ENCODE results near the gene CLSTN2.

CLSTN2 gene

GRCh38 chr3:140468407-140468806, 533.4 kb downstream of the CLSTN2 start:
- no peak for DNase-seq

- no peak for DNase-seq
Observed at GRCh38 chr3:140469491-140469890, 534.5 kb downstream of the CLSTN2 start.

GRCh38 chr3:140470211-140470610, 535.2 kb downstream of the CLSTN2 start:
- no peak for DNase-seq

DNA sequence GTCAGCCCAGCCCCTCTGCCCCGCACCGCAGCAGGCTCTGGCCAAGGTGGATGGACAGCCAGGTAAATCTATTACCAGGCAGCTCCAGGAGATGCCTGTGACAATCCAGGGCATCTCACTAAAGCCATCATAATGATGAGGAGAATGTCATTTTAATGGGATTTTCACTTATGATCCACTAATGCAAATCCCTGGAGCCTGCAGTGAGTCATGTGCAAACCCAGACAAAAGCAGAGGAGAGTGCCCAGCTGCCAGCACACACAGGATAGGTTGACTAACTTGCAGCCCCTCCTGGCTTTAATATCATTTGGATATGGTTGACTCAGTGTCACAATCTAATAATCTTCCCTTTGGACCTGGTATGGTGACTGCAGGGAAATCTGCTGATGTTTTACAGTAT, 536.0 kb downstream of the CLSTN2 start:
- no peak for DNase-seq

- DNase-seq = no peak
Observed at GRCh38 chr3:140472306-140473020, 537.5 kb downstream of the CLSTN2 start.

GRCh38 chr3:140487566-140487965, 552.6 kb downstream of the CLSTN2 start:
- DNase-seq = no peak

DNA sequence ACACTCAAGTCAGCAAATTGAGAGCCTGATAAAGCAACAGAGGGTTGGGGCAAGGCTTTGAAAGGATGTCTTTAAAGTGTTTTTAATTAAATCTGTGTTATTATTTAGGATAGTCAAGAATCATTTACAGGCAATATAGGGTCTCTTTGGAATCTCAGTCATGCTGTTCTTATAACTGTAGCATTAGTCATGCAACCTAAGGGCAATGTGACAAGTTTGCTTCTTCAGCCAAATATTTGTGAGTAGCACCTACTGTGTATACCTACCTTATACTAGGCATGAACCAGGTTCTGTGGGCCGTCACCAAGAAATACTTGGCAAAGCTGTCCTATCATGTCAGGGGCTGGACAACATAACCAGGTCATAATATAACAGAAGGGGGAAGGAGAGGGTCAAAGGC, 558.3 kb downstream of the CLSTN2 start:
- DNase-seq = no peak

GRCh38 chr3:140494970-140495369, 560.0 kb downstream of the CLSTN2 start:
- no peak for DNase-seq

GRCh38 chr3:140497331-140497730, 562.3 kb downstream of the CLSTN2 start:
- DNase-seq = no peak

GRCh38 chr3:140499114-140499757, 564.3 kb downstream of the CLSTN2 start:
- DNase-seq = no peak

- no peak for DNase-seq
Observed at GRCh38 chr3:140500473-140500872, 565.5 kb downstream of the CLSTN2 start.

- DNase-seq = no peak
Observed at GRCh38 chr3:140501061-140501769, 566.2 kb downstream of the CLSTN2 start.

DNA sequence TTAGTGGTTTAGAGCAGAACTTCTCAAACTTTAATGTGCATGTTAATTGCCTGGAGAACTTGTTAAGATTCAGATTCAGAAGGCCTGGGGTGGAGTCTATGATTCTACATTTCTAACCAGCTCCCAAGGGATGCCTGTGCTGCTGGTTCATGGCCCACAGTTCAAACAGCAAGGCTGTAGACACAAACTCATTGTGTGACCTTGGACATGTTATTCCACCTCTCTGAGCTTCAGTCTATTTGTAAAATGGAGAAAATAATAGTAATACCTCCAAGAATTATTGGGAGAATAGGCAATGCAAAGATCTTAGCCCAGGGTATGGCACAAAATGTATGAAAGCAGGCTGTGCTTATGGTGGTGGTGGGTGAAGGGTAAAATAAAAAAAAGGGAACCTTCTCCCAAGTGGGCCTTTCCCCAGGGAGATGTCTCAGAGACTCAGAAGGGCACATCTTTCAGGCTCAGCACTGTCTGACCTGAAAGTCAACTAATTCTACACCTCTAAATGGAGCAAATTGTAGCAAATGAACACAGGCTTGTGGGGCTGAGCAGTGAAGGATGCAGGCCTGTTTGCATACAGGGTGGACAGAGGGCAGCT, 566.9 kb downstream of the CLSTN2 start:
- DNase-seq = no peak

GRCh38 chr3:140505213-140505612, 570.2 kb downstream of the CLSTN2 start:
- no peak for DNase-seq

GRCh38 chr3:140505876-140506275, 570.9 kb downstream of the CLSTN2 start:
- no peak for DNase-seq

GRCh38 chr3:140508550-140508949, 573.6 kb downstream of the CLSTN2 start:
- no peak for DNase-seq

- DNase-seq = no peak
Observed at GRCh38 chr3:140509534-140509933, 574.5 kb downstream of the CLSTN2 start.

GRCh38 chr3:140510303-140510861, 575.4 kb downstream of the CLSTN2 start:
- DNase-seq = no peak

- no peak for DNase-seq
Observed at GRCh38 chr3:140521751-140522445, 586.9 kb downstream of the CLSTN2 start.

- no peak for DNase-seq
Observed at GRCh38 chr3:140522653-140523380, 587.8 kb downstream of the CLSTN2 start.

DNA sequence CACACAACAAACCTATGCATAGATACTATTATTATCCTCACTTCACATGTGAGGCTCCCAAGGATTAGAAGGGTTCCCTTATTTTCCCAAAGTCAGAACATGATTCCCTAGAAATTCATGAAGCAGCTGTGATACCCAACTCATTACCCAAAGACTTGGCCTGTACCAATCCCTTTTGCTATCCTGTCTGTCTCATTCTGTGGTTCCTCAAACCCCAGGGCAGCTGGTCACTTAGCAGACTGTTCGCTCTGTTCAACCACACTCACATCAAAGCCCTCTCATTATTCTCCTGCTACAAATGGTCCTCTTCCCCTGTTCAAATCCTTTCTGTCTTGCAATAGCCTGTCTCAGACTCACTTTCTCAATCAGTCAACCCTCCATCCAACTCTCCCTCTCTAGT, 588.6 kb downstream of the CLSTN2 start:
- DNase-seq = no peak

GRCh38 chr3:140527156-140527555, 592.2 kb downstream of the CLSTN2 start:
- DNase-seq = no peak

All from activated naive CD4-positive, alpha-beta T cell (primary cell).